ENCODE results near the gene NUP214.

GRCh38 chr9:131238402-131239021 lies 113.1 kb downstream of the NUP214 start:
- TF ChIP-seq CTCF (conservative IDR thresholded peaks at IDR 0.05; ENCODE audit: low read depth, low read length) (no peak), EZH2 (IDR thresholded peaks at IDR 0.05; ENCODE audit: low read length, unreplicated experiment) (no peak)
